SK-N-DZ (cell line): ENCODE data around the gene PDLIM4.

Experiments
- DNase-seq: peaks from one replicate; pipeline ENCODE4 v3.0.0-alpha.2; 2015; ENCODE audit warnings: low spot score

PDLIM4 gene

GRCh38 chr5:132281856-132282614 lies 24.5 kb downstream of the PDLIM4 start:
- no peak for DNase-seq

GRCh38 chr5:132283423-132284043 lies 26.0 kb downstream of the PDLIM4 start:
- peak; percentile 40 for DNase-seq

- DNase-seq = no peak
Measured at GRCh38 chr5:132289097-132289496, 31.6 kb downstream of the PDLIM4 start.

GRCh38 chr5:132291026-132291425 lies 33.5 kb downstream of the PDLIM4 start:
- no peak for DNase-seq

GRCh38 chr5:132293066-132293991 lies 35.8 kb downstream of the PDLIM4 start:
- peak; percentile 86 for DNase-seq

GRCh38 chr5:132293992-132294727 lies 36.7 kb downstream of the PDLIM4 start, which contains the start of gene SLC22A4:
SLC22A4 (plus strand) TSS chr5:132294394; CDS start chr5:132294617, 223 bp downstream.
- DNase-seq = peak; percentile 95

GRCh38 chr5:132294728-132295504 lies 37.4 kb downstream of the PDLIM4 start:
- DNase-seq = no peak

- DNase-seq = no peak
Measured at GRCh38 chr5:132295505-132296411, 38.3 kb downstream of the PDLIM4 start.

- DNase-seq = no peak
Measured at GRCh38 chr5:132296412-132297016, 39.0 kb downstream of the PDLIM4 start.

- DNase-seq = no peak
Measured at GRCh38 chr5:132297211-132297940, 39.9 kb downstream of the PDLIM4 start.

- no peak for DNase-seq
Measured at GRCh38 chr5:132298298-132299212, 41.1 kb downstream of the PDLIM4 start.

- no peak for DNase-seq
Measured at GRCh38 chr5:132299917-132300316, 42.4 kb downstream of the PDLIM4 start.

- no peak for DNase-seq
Measured at GRCh38 chr5:132300577-132301343, 43.3 kb downstream of the PDLIM4 start.

- DNase-seq = no peak
Measured at GRCh38 chr5:132301344-132302271, 44.1 kb downstream of the PDLIM4 start.

- DNase-seq = no peak
Measured at GRCh38 chr5:132302413-132302812, 44.9 kb downstream of the PDLIM4 start.
